K562 (cell line): ENCODE results near the gene MAGI2. TPM values are rescaled to one million over a fixed set of nuclear protein-coding genes. Genes with fewer than 3 reads are reported as not detected.

Source experiments
- ATAC-seq: fragments of 200-7000 bp; cut with Tn5 transposase; 3 replicates; pipeline ENCODE4 v1.9.1; 2020; ENCODE audit warnings: moderate library complexity
- BruUV-seq: library from RNA; stranded (reverse); fragments of 400-500 nt; replicated peaks from 2 replicates; lab custom pipeline; 2021; lab: Mats Ljungman, UMichigan
- CTCF ChIA-PET: fragments of 300-600 bp; formaldehyde crosslinking; extraction: SDS; loops from one replicate; lab custom pipeline; 2021; ENCODE audit warnings: low intra/inter-chr PET ratio; lab: Yijun Ruan, JAX
- POLR2A ChIA-PET: fragments of 300-600, 350-650 bp; sonication (Branson Sonifier 250); formaldehyde crosslinking; extraction: SDS; loops from one replicate; lab custom pipeline; 2021; ENCODE audit warnings: antibody characterized with exemption, inconsistent platforms; lab: Yijun Ruan, JAX
- DNase-seq, 4 experiments: peaks; one replicate each; pipeline versions ENCODE4 v3.0.0 to v3.0.0-alpha.2; 2011 to 2018; ENCODE audit warnings: low spot score in 3 of 4, mixed read lengths in 3 of 4; ENCODE audit errors: extremely low read depth in 1 of 4
- FAIRE-seq: peaks from 2 replicates; lab custom pipeline; 2011; peaks lifted over from hg19 to GRCh38; lab: Jason Lieb, UNC
- H2AFZ ChIP-seq: 2 replicates; pipeline ENCODE4 v1.6.0; 2011; ENCODE audit warnings: low read depth, low read length, control low read depth, inconsistent platforms
- H3K27ac ChIP-seq: fragments of 200-600 bp; 3 replicates; pipeline ENCODE4 v1.8.0; 2011; ENCODE audit warnings: low read depth, mild to moderate bottlenecking, control low read depth, inconsistent platforms, low read length, moderate library complexity, mixed read lengths; ENCODE audit errors: extremely low read depth
- H3K27me3 ChIP-seq, 2 experiments: fragments of 300-600 bp in 1 of 2; 2 replicates in 1 of 2; 3 replicates in 1 of 2; pipeline versions ENCODE4 v1.6.0 to v1.8.0; 2011; ENCODE audit warnings: inconsistent platforms in 2 of 2, low read length in 2 of 2, mild to moderate bottlenecking in 1 of 2, mixed read lengths in 1 of 2, moderate library complexity in 1 of 2; ENCODE audit not compliant: control insufficient read depth in 2 of 2, insufficient read depth in 2 of 2
- H3K36me3 ChIP-seq: fragments of 300-600 bp; 3 replicates; pipeline ENCODE4 v1.8.0; 2011; ENCODE audit warnings: mild to moderate bottlenecking, low read length, inconsistent platforms; ENCODE audit not compliant: control insufficient read depth, insufficient read depth
- H3K4me1 ChIP-seq, 2 experiments: fragments of 200-600 bp in 1 of 2; replicated peaks in 1 of 2; 2 replicates in 1 of 2; 3 replicates in 1 of 2; pipeline versions ENCODE4 v1.5.1 to v1.8.0; 2011; ENCODE audit warnings: inconsistent platforms in 2 of 2, low read length in 2 of 2, mild to moderate bottlenecking in 1 of 2, mixed read lengths in 1 of 2, moderate library complexity in 1 of 2; ENCODE audit not compliant: control insufficient read depth in 2 of 2, insufficient read depth in 2 of 2
- H3K4me2 ChIP-seq: 2 replicates; pipeline ENCODE4 v1.6.1; 2011; ENCODE audit warnings: low read length, control low read depth, inconsistent platforms, mixed read lengths; ENCODE audit not compliant: insufficient read depth
- H3K4me3 ChIP-seq: fragments of 200-600 bp; sonication (generic), shearing (Covaris generic); 2 replicates; pipeline ENCODE4 v1.5.1; 2016; ENCODE audit warnings: control low read depth, inconsistent platforms
- H3K79me2 ChIP-seq: fragments of 200-600 bp; 3 replicates; pipeline ENCODE4 v1.8.0; 2011; ENCODE audit warnings: low read length, inconsistent platforms; ENCODE audit not compliant: control insufficient read depth, insufficient read depth
- H3K9ac ChIP-seq, 2 experiments: 2 replicates each; pipeline versions ENCODE4 v1.6.0 to v1.6.1; 2011; ENCODE audit warnings: low read depth in 2 of 2, low read length in 2 of 2, control low read depth in 1 of 2, inconsistent platforms in 1 of 2, mild to moderate bottlenecking in 1 of 2, mixed read lengths in 1 of 2; ENCODE audit not compliant: insufficient read depth in 1 of 2
- H3K9me1 ChIP-seq: one replicate; pipeline ENCODE4 v1.6.0; 2011; ENCODE audit warnings: inconsistent platforms, mild to moderate bottlenecking, low read length, moderate library complexity; ENCODE audit not compliant: control insufficient read depth, insufficient read depth
- H3K9me3 ChIP-seq: replicated peaks from 2 replicates; pipeline ENCODE4 v1.5.1; 2011; ENCODE audit warnings: low read depth, low read length, inconsistent platforms; ENCODE audit not compliant: control insufficient read depth, insufficient read depth
- H4K20me1 ChIP-seq: replicated peaks from 2 replicates; pipeline ENCODE4 v1.6.1; 2011; ENCODE audit warnings: low read length, inconsistent platforms, mixed read lengths; ENCODE audit not compliant: control insufficient read depth, insufficient read depth
- FOS ChIP-seq: IDR thresholded peaks from 3 replicates; pipeline ENCODE4 v1.6.1; 2011; ENCODE audit not compliant: insufficient read length; ENCODE audit errors: extremely low read depth
- MTF1 ChIP-seq: fragments of 250-450 bp; sonication (Bioruptor Pico); IDR thresholded peaks from 2 replicates; pipeline ENCODE4 v1.9.0; 2021; ENCODE audit warnings: moderate library complexity, mild to moderate bottlenecking, inconsistent platforms, borderline replicate concordance
- POU5F1 ChIP-seq: fragments of 150-350 bp; IDR thresholded peaks from 2 replicates; pipeline ENCODE4 v1.6.1; 2014; ENCODE audit warnings: borderline replicate concordance, low read length, low read depth, mild to moderate bottlenecking; ENCODE audit not compliant: partially characterized antibody
- ZNF707 ChIP-seq: fragments of 250-450 bp; sonication (Bioruptor Pico); conservative IDR thresholded peaks from 2 replicates; pipeline ENCODE4 v1.8.0; 2022; ENCODE audit warnings: inconsistent platforms, mild to moderate bottlenecking, moderate library complexity
- WGBS: fragments of 100-300 bp; shearing (Covaris generic); methylation state at CpG from one replicate; pipeline ENCODE4 v1.1.6; 2016; ENCODE audit warnings: low coverage, mixed read lengths; ENCODE audit not compliant: insufficient coverage; ENCODE audit errors: missing lambda C conversion rate; 5-methylcytosine and 5-hydroxymethylcytosine counted together
- in situ Hi-C: fragments of 300-500 bp; cut with MboI; formaldehyde crosslinking; loops from 4 replicates; pipeline ENCODE4 v1.15.0; 2018; ENCODE audit warnings: inconsistent platforms, mixed read lengths
- intact Hi-C: fragments of 100-400 bp; cut with micrococcal nuclease; formaldehyde crosslinking; loops from 2 replicates; pipeline ENCODE4 v1.14.2; 2022
- polyA plus RNA-seq, 8 experiments: library from polyadenylated mRNA; depleted of rRNA in 4 of 8; stranded (reverse) in 5 of 8; unstranded in 3 of 8; fragments of >200 nt; fragmentation: Nextera tagmentation in 2 of 8; fragmentation: Illumina TruSeq in 1 of 8; extraction: Ambion mirVana in 2 of 8; extraction: Trizol in 1 of 8; gene quantifications; 2 replicates each; pipeline versions ENCODE4 v1.2.1 to v1.2.3, GENCODE V29; 2011 to 2014; ENCODE audit warnings: inconsistent platforms in 1 of 8, missing spikeins in 1 of 8
- total RNA-seq, 7 experiments: library from RNA; depleted of rRNA in 6 of 7; stranded (reverse); fragments of >200 nt in 6 of 7; fragmentation: Illumina TruSeq in 2 of 7; extraction: Trizol in 2 of 7; gene quantifications; 2 replicates each; pipeline versions ENCODE4 v1.2.1 to v1.2.3, GENCODE V29; 2011 to 2021; ENCODE audit warnings: low replicate concordance in 1 of 7
- TF ChIP-seq, protein P1 (sequence below): fragments of 450-650 bp; IDR thresholded peaks from 2 replicates; pipeline ENCODE4 v1.6.1; 2016; ENCODE audit warnings: borderline replicate concordance

MAGI2 gene
- total and polyA plus RNA-seq, 9 of the 15 experiments (the other 6 are each of a cell fraction or from before 2014, with no cell fraction given), result 0.27 to 1.4 (median 0.70) TPM

- no peaks in the 10 kb centered on the region for H3K79me2 ChIP-seq
- H3K9me3 ChIP-seq, result no peaks in the 10 kb centered on the region
- H3K36me3 ChIP-seq, result no peaks in the 10 kb centered on the region
- H2AFZ ChIP-seq, result no peak overlapping the region
- CTCF ChIA-PET, result no interaction called here
- TF ChIP-seq, protein P1, sequence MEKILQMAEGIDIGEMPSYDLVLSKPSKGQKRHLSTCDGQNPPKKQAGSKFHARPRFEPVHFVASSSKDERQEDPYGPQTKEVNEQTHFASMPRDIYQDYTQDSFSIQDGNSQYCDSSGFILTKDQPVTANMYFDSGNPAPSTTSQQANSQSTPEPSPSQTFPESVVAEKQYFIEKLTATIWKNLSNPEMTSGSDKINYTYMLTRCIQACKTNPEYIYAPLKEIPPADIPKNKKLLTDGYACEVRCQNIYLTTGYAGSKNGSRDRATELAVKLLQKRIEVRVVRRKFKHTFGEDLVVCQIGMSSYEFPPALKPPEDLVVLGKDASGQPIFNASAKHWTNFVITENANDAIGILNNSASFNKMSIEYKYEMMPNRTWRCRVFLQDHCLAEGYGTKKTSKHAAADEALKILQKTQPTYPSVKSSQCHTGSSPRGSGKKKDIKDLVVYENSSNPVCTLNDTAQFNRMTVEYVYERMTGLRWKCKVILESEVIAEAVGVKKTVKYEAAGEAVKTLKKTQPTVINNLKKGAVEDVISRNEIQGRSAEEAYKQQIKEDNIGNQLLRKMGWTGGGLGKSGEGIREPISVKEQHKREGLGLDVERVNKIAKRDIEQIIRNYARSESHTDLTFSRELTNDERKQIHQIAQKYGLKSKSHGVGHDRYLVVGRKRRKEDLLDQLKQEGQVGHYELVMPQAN, result no peak
- TF ChIP-seq FOS, result no peak
- TF ChIP-seq MTF1, result no peak
- TF ChIP-seq POU5F1, result no peak
- TF ChIP-seq ZNF707 (CRISPR knock-in tag), result no peak
- H3K4me1 ChIP-seq, result no peaks in the 10 kb centered on the region
- ATAC-seq (no peak), DNase-seq (no peak), FAIRE-seq (no peak)
- H3K27me3 ChIP-seq, result peaks cover 2 to 12% of the 10 kb centered on the region in 2 experiments; a peak in 3 of 5 replicates
- POLR2A ChIA-PET, result interaction anchor here (0.6 to 0.7 kb wide), 2 partner anchors 475 to 830 kb away, joined by 3 read pairs; no protein-coding TSS in a partner anchor
- no peak overlapping the region for H3K4me3 ChIP-seq
- H3K9ac ChIP-seq, result no peak overlapping the region
- intact Hi-C loops, result loop anchor here (2.0 to 10.0 kb wide), 2 partner anchors 190 to 1884 kb away; no protein-coding TSS in a partner anchor
- in situ Hi-C loops, result no loop called here
- no peak overlapping the region for H3K4me2 ChIP-seq
- WGBS, result 0% methylated on average over 5 of the region's 5 CpGs
- H3K27ac ChIP-seq, result no peak overlapping the region
- BruUV-seq, result no TSS peak
- no peaks in the 10 kb centered on the region for H3K9me1 ChIP-seq
- no peaks in the 10 kb centered on the region for H4K20me1 ChIP-seq
Measured at GRCh38 chr7:78130446-78131215, 1322.8 kb downstream of the MAGI2 start.
